Adipocyte (in vitro differentiated cells): ENCODE results near the gene GLP2R.

ENCODE experiments used
- DNase-seq: peaks from one replicate; pipeline ENCODE4 v3.0.0-alpha.2; 2015; ENCODE audit warnings: low read depth
- H3K27me3 ChIP-seq: replicated peaks from 2 replicates; pipeline ENCODE4 v1.7.0; 2013; ENCODE audit warnings: mild to moderate bottlenecking, low read length, moderate library complexity; ENCODE audit not compliant: control insufficient read depth, insufficient read depth
- H3K36me3 ChIP-seq: 2 replicates; pipeline ENCODE4 v1.7.0; 2013; ENCODE audit warnings: low read length, mild to moderate bottlenecking, moderate library complexity; ENCODE audit not compliant: control insufficient read depth, insufficient read depth, severe bottlenecking
- H3K4me1 ChIP-seq: 2 replicates; pipeline ENCODE4 v1.7.0; 2013; ENCODE audit warnings: mild to moderate bottlenecking, low read length, moderate library complexity; ENCODE audit not compliant: control insufficient read depth, insufficient read depth
- H3K4me3 ChIP-seq: 2 replicates; pipeline ENCODE4 v1.7.0; 2013; ENCODE audit warnings: mild to moderate bottlenecking, low read length, moderate library complexity
- H3K9ac ChIP-seq: 2 replicates; pipeline ENCODE4 v1.7.0; 2013; ENCODE audit warnings: mild to moderate bottlenecking, low read length, moderate library complexity
- H3K9me3 ChIP-seq: 2 replicates; pipeline ENCODE4 v1.7.0; 2013; ENCODE audit warnings: mild to moderate bottlenecking, low read length, moderate library complexity; ENCODE audit not compliant: control insufficient read depth

GLP2R gene

GRCh38 chr17:9902120-9902519 is 76.4 kb downstream of the GLP2R start:
- H3K9me3 ChIP-seq = no peaks in the 10 kb centered on the region
- peaks cover 27% of the 10 kb centered on the region for H3K4me1 ChIP-seq
- no peaks in the 10 kb centered on the region for H3K36me3 ChIP-seq
- no peak for DNase-seq
- H3K4me3 ChIP-seq = no peak overlapping the region
- no peaks in the 10 kb centered on the region for H3K27me3 ChIP-seq
- no peak overlapping the region for H3K9ac ChIP-seq

- no peak for DNase-seq
- Histone ChIP-seq H3K27me3 (no peaks in the 10 kb centered on the region), H3K9me3 (no peaks in the 10 kb centered on the region), H3K4me1 (peaks cover 27% of the 10 kb centered on the region), H3K4me3 (no peak overlapping the region), H3K36me3 (no peaks in the 10 kb centered on the region), H3K9ac (no peak overlapping the region)
Measured at GRCh38 chr17:9904277-9905077, 78.8 kb downstream of the GLP2R start.

GRCh38 chr17:9905078-9905415 is 79.3 kb downstream of the GLP2R start, which contains the start of gene RCVRN:
Gene RCVRN (minus strand): TSS chr17:9905271. CDS start chr17:9905180, 91 bp downstream.
- H3K36me3 ChIP-seq = no peaks in the 10 kb centered on the region

DNA sequence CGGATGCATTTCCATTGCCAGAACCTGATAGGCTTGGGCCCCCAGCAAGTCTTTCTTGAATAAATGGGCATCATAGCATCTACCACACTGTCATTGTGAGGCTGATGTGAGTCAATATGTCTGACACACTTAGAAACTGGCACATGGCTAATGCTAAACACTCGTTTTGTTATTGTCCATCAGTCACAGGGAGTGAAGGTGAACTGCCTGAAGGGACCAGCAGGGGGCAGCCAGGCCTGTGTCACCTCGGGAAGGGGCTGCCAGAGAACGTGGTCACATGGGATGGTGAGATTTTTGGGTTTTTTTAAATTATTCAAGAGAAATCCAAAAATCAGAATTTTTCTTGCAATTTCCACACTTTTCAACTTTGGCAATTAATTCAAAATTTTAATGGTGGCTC is 80.2 kb downstream of the GLP2R start:
- DNase-seq = peak; percentile 51
- Histone ChIP-seq H3K9ac (no peak overlapping the region), H3K4me3 (no peak overlapping the region), H3K36me3 (no peaks in the 10 kb centered on the region), H3K27me3 (no peaks in the 10 kb centered on the region), H3K4me1 (peaks cover 13% of the 10 kb centered on the region), H3K9me3 (no peaks in the 10 kb centered on the region)

More at GRCh38 chr17:9905078-9905415, 79.3 kb downstream of the GLP2R start, which contains the start of gene RCVRN:
- Histone ChIP-seq H3K4me1 (peaks cover 21% of the 10 kb centered on the region), H3K9me3 (no peaks in the 10 kb centered on the region), H3K4me3 (no peak within 1 kb of the TSS), H3K27me3 (no peaks in the 10 kb centered on the region), H3K9ac (no peak within 1 kb of the TSS)
- DNase-seq = no peak

GRCh38 chr17:9906616-9907015 is 80.9 kb downstream of the GLP2R start:
- H3K36me3 ChIP-seq = no peaks in the 10 kb centered on the region
- no peak for DNase-seq
- no peaks in the 10 kb centered on the region for H3K27me3 ChIP-seq
- H3K9me3 ChIP-seq = no peaks in the 10 kb centered on the region
- no peak overlapping the region for H3K9ac ChIP-seq
- H3K4me3 ChIP-seq = no peak overlapping the region
- peaks cover 6% of the 10 kb centered on the region for H3K4me1 ChIP-seq

- no peak for DNase-seq
- no peaks in the 10 kb centered on the region for H3K36me3 ChIP-seq
- H3K4me3 ChIP-seq = no peak overlapping the region
- H3K9ac ChIP-seq = no peak overlapping the region
- H3K27me3 ChIP-seq = no peaks in the 10 kb centered on the region
- H3K9me3 ChIP-seq = no peaks in the 10 kb centered on the region
- peaks cover 5% of the 10 kb centered on the region for H3K4me1 ChIP-seq
Measured at GRCh38 chr17:9907131-9907530, 81.4 kb downstream of the GLP2R start.

DNA sequence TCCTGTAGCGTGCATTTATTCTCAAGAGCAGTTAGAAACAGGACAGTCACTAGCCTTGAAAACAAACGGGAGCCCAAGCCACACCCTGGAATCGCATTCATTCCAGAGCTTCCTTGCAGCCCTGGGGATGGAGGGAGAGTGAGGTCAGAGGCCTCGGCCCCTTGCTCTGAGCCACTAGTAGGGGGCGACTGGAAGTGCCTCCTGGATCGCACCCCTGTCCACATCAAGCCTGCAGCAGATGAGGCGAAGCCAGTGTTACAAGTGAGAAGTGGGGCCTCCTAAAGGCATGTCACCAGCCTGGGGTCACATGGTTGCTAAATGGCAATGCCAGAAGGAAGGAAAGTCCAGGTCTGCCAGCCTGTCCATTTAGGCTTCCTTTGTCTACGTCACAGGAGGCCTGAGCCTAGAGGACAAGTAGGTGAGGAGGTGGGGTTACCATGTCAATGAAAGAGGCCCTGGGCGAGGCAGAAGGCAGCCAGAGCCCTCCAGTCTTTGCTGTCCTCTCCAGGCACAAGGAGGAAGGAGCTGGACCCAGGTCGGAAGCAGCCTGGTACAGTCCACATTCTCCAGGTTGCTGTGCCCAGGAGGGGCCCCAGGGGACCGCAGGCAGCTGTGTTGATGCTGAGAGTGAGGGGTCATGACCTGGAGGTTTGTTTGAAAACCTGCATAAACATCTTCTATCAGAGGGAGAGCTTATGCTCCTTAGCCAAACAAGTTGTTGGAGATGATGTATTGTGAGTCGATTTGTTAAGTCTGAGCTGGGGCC is 82.3 kb downstream of the GLP2R start:
- no peak for DNase-seq
- Histone ChIP-seq H3K4me3 (no peak overlapping the region), H3K27me3 (no peaks in the 10 kb centered on the region), H3K9ac (no peak overlapping the region), H3K36me3 (no peaks in the 10 kb centered on the region), H3K4me1 (peaks cover 5% of the 10 kb centered on the region), H3K9me3 (no peaks in the 10 kb centered on the region)

GRCh38 chr17:9908649-9909042 is 82.9 kb downstream of the GLP2R start:
- no peak for DNase-seq
- Histone ChIP-seq H3K4me3 (no peak overlapping the region), H3K4me1 (peaks cover 5% of the 10 kb centered on the region), H3K36me3 (no peaks in the 10 kb centered on the region), H3K9me3 (no peaks in the 10 kb centered on the region), H3K9ac (no peak overlapping the region), H3K27me3 (no peaks in the 10 kb centered on the region)

- H3K36me3 ChIP-seq = peaks cover 10% of the 10 kb centered on the region
- peaks cover 5% of the 10 kb centered on the region for H3K4me1 ChIP-seq
- no peaks in the 10 kb centered on the region for H3K27me3 ChIP-seq
- no peak overlapping the region for H3K4me3 ChIP-seq
- DNase-seq = no peak
- no peaks in the 10 kb centered on the region for H3K9me3 ChIP-seq
- H3K9ac ChIP-seq = no peak overlapping the region
Measured at GRCh38 chr17:9911089-9911488, 85.4 kb downstream of the GLP2R start.

DNA sequence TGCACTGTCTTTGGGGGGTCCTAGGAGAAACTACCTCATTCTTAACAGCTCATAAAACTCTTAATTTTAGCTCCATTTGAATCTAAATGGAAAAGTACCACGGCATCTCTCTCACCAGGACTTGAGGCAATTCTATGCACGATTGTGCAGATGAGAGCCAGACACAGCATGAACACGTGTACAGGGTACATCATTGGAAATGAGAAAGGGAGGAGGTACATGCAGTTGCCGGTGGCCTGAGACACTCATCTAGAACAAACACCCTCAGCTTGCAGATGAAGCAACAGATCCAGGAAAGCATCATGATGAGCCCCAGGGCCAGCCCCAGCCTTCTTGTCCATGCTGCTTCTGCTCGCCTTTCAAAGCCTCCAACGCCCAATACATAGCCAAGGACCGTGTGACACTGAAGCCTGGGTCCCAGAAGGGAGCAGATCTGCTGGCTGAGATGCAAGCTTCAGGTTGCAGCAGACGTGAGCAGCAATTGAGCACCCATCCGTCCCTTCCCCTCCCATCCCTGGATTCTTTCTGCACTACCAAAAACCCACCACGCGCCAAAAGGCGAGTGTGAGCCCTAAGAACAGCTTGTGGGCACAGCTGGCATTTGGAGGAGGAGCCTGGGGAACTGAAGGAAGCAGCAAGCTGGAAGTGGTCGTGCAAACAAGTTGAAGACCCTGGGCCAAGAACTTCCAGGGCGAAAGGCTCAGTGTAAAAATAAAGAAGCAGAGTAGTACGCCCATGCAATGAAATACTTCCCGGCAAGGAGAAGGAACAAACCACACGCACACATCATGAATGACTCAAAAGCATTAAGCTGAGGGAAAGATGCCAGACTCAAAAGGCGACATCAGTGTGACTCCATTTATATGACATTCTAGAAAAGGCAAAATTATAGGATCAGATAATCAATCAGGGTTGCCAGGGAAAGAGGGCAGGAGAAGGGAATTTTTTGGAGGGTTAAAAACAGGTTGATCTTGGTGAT is 86.7 kb downstream of the GLP2R start:
- H3K4me1 ChIP-seq = peaks cover 5% of the 10 kb centered on the region
- no peak overlapping the region for H3K9ac ChIP-seq
- H3K4me3 ChIP-seq = no peak overlapping the region
- no peaks in the 10 kb centered on the region for H3K9me3 ChIP-seq
- H3K36me3 ChIP-seq = peaks cover 18% of the 10 kb centered on the region
- DNase-seq = no peak
- no peaks in the 10 kb centered on the region for H3K27me3 ChIP-seq

DNA sequence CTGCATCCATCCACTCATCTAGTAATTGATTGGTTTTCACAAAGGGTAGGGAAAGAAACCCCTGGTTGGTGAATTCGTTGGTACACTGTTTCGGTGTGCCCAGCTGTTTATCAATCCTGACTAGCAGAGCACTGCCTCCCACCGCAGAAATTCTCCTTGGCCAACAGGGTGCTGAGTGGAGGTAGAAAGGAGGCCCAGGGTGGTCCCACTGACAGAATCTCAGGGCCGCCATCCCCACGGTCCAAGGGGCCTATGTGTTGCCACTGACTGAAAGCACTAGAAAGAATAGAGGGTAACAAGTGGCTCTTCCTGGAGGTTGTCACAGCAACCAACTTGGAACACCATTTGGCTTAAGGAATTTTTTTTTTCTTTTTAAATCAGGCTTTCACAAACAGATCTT is 87.8 kb downstream of the GLP2R start:
- no peaks in the 10 kb centered on the region for H3K4me1 ChIP-seq
- no peak overlapping the region for H3K9ac ChIP-seq
- no peaks in the 10 kb centered on the region for H3K27me3 ChIP-seq
- no peaks in the 10 kb centered on the region for H3K9me3 ChIP-seq
- no peak for DNase-seq
- H3K36me3 ChIP-seq = peaks cover 23% of the 10 kb centered on the region
- H3K4me3 ChIP-seq = no peak overlapping the region
